Liver (tissue), 9 donors: ENCODE data around the gene GRID2IP. TPM values are rescaled to one million over a fixed set of nuclear protein-coding genes. Genes with fewer than 3 reads are reported as not detected.

Experiments
- DNase-seq: peaks from one replicate; pipeline ENCODE4 v3.0.0-alpha.2; 2017; ENCODE audit warnings: low spot score
- H3K27ac ChIP-seq, 2 donors: one replicate each; pipeline ENCODE4 v1.7.0; 2013; ENCODE audit warnings: inconsistent platforms in 2 of 2, low read length in 2 of 2, control low read depth in 1 of 2, low read depth in 1 of 2, mild to moderate bottlenecking in 1 of 2
- H3K27me3 ChIP-seq, 4 donors: one replicate each; pipeline versions ENCODE4 v1.6.1 to v1.7.0; 2013; ENCODE audit warnings: low read length in 3 of 4, inconsistent platforms in 1 of 4, mild to moderate bottlenecking in 1 of 4, moderate library complexity in 1 of 4; ENCODE audit not compliant: control insufficient read depth in 4 of 4, insufficient read depth in 4 of 4
- H3K36me3 ChIP-seq, 4 donors: one replicate each; pipeline versions ENCODE4 v1.6.1 to v1.7.0; 2013; ENCODE audit warnings: low read length in 3 of 4, mild to moderate bottlenecking in 3 of 4, low read depth in 1 of 4, moderate library complexity in 1 of 4; ENCODE audit not compliant: control insufficient read depth in 4 of 4, insufficient read depth in 3 of 4
- H3K4me1 ChIP-seq, 4 donors: one replicate each; pipeline versions ENCODE4 v1.6.1 to v1.7.0; 2013; ENCODE audit warnings: low read length in 3 of 4, mild to moderate bottlenecking in 3 of 4, moderate library complexity in 1 of 4; ENCODE audit not compliant: control insufficient read depth in 4 of 4, insufficient read depth in 4 of 4
- H3K4me3 ChIP-seq, 3 donors: one replicate each; pipeline versions ENCODE4 v1.6.1 to v1.7.0; 2013; ENCODE audit warnings: low read length in 3 of 3, control low read depth in 1 of 3, low read depth in 1 of 3, mild to moderate bottlenecking in 1 of 3
- H3K9ac ChIP-seq, 2 donors: one replicate each; pipeline ENCODE4 v1.7.0; 2013; ENCODE audit warnings: low read length in 2 of 2, mild to moderate bottlenecking in 2 of 2, moderate library complexity in 2 of 2, control low read depth in 1 of 2, low read depth in 1 of 2
- H3K9me3 ChIP-seq, 4 donors: one replicate each; pipeline versions ENCODE4 v1.6.1 to v1.7.0; 2013; ENCODE audit warnings: low read length in 3 of 4; ENCODE audit not compliant: control insufficient read depth in 4 of 4
- FOXA1 ChIP-seq: IDR thresholded peaks from 2 replicates; pipeline ENCODE4 v1.6.1; 2016; ENCODE audit warnings: antibody characterized with exemption
- FOXA2 ChIP-seq: IDR thresholded peaks from 2 replicates; pipeline ENCODE4 v1.6.1; 2016; ENCODE audit warnings: antibody characterized with exemption
- HNF4A ChIP-seq, 2 donors: conservative IDR thresholded peaks; 2 replicates each; pipeline ENCODE4 v1.6.1; 2016; ENCODE audit warnings: antibody characterized with exemption in 2 of 2, mild to moderate bottlenecking in 2 of 2
- HNF4G ChIP-seq: IDR thresholded peaks from 2 replicates; pipeline ENCODE4 v1.6.1; 2016; ENCODE audit warnings: antibody characterized with exemption
- RAD21 ChIP-seq, 2 donors: IDR thresholded peaks; 2 replicates each; pipeline ENCODE4 v1.6.1; 2016; ENCODE audit warnings: antibody characterized with exemption in 2 of 2, mild to moderate bottlenecking in 2 of 2
- RXRA ChIP-seq, 2 donors: IDR thresholded peaks; 2 replicates each; pipeline ENCODE4 v1.6.1; 2017 to 2018; ENCODE audit warnings: antibody characterized with exemption in 2 of 2, mild to moderate bottlenecking in 1 of 2
- TAF1 ChIP-seq: conservative IDR thresholded peaks from 2 replicates; pipeline ENCODE4 v1.6.1; 2016; ENCODE audit warnings: antibody characterized with exemption, mild to moderate bottlenecking
- YY1 ChIP-seq: IDR thresholded peaks from 2 replicates; pipeline ENCODE4 v1.6.1; 2016; ENCODE audit warnings: antibody characterized with exemption, mild to moderate bottlenecking
- WGBS: extraction: QIAGEN DNeasy Blood & Tissue Kit; methylation state at CpG from one replicate; pipeline ENCODE4 v1.1.7; 2013; 5-methylcytosine and 5-hydroxymethylcytosine counted together
- polyA plus RNA-seq, 2 donors: library from polyadenylated mRNA; stranded (reverse) in 1 of 2; unstranded in 1 of 2; fragments of 200-250 nt in 1 of 2; fragments of >200 nt in 1 of 2; fragmentation: Nextera tagmentation in 1 of 2; extraction: Ambion mirVana in 1 of 2; gene quantifications; one replicate each; pipeline versions ENCODE4 v1.2.1 to v1.2.3, GENCODE V29; 2013 to 2015
- total RNA-seq, 2 donors: library from RNA; depleted of rRNA; stranded (reverse); fragments of >200 nt; gene quantifications; one replicate each; pipeline ENCODE4 v1.2.3, GENCODE V29; 2014
- TF ChIP-seq, protein P1 (sequence below): IDR thresholded peaks from 2 replicates; pipeline ENCODE4 v1.6.1; 2016; ENCODE audit warnings: antibody characterized with exemption, mild to moderate bottlenecking
- TF ChIP-seq, protein P2 (sequence below): IDR thresholded peaks from 2 replicates; pipeline ENCODE4 v1.6.1; 2016; ENCODE audit warnings: antibody characterized with exemption
- TF ChIP-seq, protein P3 (sequence below): IDR thresholded peaks from 2 replicates; pipeline ENCODE4 v1.6.1; 2016; ENCODE audit warnings: antibody characterized with exemption
- donor health status: healthy.
- donor health status: healthy.
- donor health status: healthy.
- donor health status: healthy.
- donor health status: healthy.

The GRID2IP gene
- total and polyA plus RNA-seq, 4 donors, result 0.05 to 0.08 TPM; not detected in 2

DNA sequence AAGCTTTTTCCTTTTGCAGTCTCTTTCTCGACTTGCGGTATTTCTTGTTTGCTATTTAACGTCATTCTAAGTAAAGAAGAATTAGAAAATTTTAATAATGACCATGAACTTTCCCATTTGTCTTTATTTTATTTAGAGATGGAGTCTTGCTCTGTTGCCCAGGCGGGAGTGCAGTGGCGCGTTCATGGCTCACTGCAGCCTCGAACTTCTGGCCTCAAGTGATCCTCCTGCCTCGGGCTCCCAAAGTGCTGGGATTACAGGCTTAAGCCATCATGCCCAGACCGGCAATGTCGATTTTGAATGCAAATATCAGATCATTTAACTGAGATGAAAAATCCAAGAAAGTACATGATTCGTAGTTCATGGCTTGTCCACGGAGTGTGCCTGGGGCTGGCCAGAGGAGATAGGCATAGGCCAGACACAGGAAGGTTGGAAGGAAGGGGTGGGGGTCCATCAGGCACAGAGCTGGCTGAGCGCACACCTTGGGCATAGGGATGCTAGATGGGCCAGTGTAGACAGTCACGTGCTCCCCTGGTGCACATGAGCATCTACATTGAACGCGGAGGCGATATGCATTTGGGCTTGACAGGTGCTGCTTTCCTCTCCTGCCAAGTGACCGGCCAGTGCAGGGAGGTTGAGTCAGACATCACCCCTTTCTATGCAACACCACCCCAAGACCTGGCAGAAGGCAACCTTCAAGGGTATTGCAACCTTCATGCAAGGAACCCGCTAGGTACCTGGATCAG lies 64.7 kb downstream of the GRID2IP start:
- Histone ChIP-seq H3K9ac (no peak overlapping the region), H3K36me3 (no peaks in the 10 kb centered on the region), H3K27ac (no peak overlapping the region), H3K27me3 (no peaks in the 10 kb centered on the region), H3K4me1 (peaks cover 0 to 17% (median 13%) of the 10 kb centered on the region in 4 donors), H3K9me3 (no peaks in the 10 kb centered on the region), H3K4me3 (no peak overlapping the region)
- TF ChIP-seq RAD21 (IDR thresholded peaks at IDR 0.05) (no peak), HNF4G (no peak), HNF4A (conservative IDR thresholded peaks at IDR 0.05) (no peak), TAF1 (no peak), FOXA1 (no peak)
- TF ChIP-seq, protein P1, sequence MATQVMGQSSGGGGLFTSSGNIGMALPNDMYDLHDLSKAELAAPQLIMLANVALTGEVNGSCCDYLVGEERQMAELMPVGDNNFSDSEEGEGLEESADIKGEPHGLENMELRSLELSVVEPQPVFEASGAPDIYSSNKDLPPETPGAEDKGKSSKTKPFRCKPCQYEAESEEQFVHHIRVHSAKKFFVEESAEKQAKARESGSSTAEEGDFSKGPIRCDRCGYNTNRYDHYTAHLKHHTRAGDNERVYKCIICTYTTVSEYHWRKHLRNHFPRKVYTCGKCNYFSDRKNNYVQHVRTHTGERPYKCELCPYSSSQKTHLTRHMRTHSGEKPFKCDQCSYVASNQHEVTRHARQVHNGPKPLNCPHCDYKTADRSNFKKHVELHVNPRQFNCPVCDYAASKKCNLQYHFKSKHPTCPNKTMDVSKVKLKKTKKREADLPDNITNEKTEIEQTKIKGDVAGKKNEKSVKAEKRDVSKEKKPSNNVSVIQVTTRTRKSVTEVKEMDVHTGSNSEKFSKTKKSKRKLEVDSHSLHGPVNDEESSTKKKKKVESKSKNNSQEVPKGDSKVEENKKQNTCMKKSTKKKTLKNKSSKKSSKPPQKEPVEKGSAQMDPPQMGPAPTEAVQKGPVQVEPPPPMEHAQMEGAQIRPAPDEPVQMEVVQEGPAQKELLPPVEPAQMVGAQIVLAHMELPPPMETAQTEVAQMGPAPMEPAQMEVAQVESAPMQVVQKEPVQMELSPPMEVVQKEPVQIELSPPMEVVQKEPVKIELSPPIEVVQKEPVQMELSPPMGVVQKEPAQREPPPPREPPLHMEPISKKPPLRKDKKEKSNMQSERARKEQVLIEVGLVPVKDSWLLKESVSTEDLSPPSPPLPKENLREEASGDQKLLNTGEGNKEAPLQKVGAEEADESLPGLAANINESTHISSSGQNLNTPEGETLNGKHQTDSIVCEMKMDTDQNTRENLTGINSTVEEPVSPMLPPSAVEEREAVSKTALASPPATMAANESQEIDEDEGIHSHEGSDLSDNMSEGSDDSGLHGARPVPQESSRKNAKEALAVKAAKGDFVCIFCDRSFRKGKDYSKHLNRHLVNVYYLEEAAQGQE, result no peak
- TF ChIP-seq, protein P2, sequence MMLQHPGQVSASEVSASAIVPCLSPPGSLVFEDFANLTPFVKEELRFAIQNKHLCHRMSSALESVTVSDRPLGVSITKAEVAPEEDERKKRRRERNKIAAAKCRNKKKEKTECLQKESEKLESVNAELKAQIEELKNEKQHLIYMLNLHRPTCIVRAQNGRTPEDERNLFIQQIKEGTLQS, result no peak
- 97% methylated on average over 19 of the region's 19 CpGs for WGBS
- DNase-seq, result no peak

DNA sequence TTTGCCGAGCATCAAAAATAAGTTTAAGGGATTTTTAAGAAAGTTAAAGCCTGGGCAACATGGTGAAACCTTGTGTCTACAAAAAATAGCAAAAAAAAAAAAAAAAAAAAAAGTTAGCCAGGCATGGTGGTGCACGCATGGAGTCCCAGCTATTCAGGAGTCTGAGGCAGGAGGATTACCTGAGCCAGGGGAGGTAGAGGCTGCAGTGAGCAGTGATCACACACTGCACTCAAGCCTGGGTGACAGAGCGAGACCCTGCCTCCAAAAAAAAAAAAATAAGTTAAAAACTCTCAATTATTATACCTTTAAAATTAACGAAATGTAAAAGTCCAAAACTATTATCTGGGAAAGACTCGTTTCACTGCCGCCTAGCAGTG lies 68.5 kb downstream of the GRID2IP start:
- Histone ChIP-seq H3K27me3 (no peaks in the 10 kb centered on the region), H3K27ac (peak overlapping the region; percentile 91 to 94), H3K4me1 (peaks cover 6 to 46% (median 39%) of the 10 kb centered on the region in 4 donors), H3K9me3 (no peaks in the 10 kb centered on the region), H3K36me3 (peaks cover 0 to 2% (median 0%) of the 10 kb centered on the region in 4 donors), H3K9ac (peak overlapping the region; percentile 36 to 92), H3K4me3 (peak overlapping the region; percentile 70 to 99 (median 92))
- TF ChIP-seq, protein P2, result no peak
- TF ChIP-seq TAF1, result no peak
- TF ChIP-seq YY1, result no peak
- no peak for TF ChIP-seq FOXA2
- no peak for TF ChIP-seq RXRA (IDR thresholded peaks at IDR 0.05)
- TF ChIP-seq, protein P3, sequence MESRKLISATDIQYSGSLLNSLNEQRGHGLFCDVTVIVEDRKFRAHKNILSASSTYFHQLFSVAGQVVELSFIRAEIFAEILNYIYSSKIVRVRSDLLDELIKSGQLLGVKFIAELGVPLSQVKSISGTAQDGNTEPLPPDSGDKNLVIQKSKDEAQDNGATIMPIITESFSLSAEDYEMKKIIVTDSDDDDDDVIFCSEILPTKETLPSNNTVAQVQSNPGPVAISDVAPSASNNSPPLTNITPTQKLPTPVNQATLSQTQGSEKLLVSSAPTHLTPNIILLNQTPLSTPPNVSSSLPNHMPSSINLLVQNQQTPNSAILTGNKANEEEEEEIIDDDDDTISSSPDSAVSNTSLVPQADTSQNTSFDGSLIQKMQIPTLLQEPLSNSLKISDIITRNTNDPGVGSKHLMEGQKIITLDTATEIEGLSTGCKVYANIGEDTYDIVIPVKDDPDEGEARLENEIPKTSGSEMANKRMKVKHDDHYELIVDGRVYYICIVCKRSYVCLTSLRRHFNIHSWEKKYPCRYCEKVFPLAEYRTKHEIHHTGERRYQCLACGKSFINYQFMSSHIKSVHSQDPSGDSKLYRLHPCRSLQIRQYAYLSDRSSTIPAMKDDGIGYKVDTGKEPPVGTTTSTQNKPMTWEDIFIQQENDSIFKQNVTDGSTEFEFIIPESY, result no peak
- 11% methylated on average over 6 of the region's 6 CpGs for WGBS
- DNase-seq, result no peak
